GM23338 (cell line): Measurements from ENCODE around the gene FBLN2. TPM values are rescaled to one million over a fixed set of nuclear protein-coding genes. Genes with fewer than 3 reads are reported as not detected.

Experiments
- ATAC-seq: fragments of 200-7000 bp; cut with Tn5 transposase; 3 replicates; pipeline ENCODE4 v1.9.1; 2020
- DNase-seq: peaks from one replicate; pipeline ENCODE4 v3.0.0-alpha.2; 2015; ENCODE audit warnings: low spot score
- H2AFZ ChIP-seq: fragments of 200-600 bp; sonication (generic); 2 replicates; pipeline ENCODE4 v1.8.0; 2016; ENCODE audit warnings: antibody characterized with exemption, mild to moderate bottlenecking, moderate library complexity
- H3F3A ChIP-seq: fragments of 200-600 bp; sonication (generic); replicated peaks from 2 replicates; pipeline ENCODE4 v1.8.0; 2017; ENCODE audit warnings: antibody characterized with exemption, mixed run types, low read depth
- H3K27ac ChIP-seq: fragments of 200-600 bp; sonication (generic); 2 replicates; pipeline ENCODE4 v1.6.1; 2016; ENCODE audit warnings: low read depth
- H3K27me3 ChIP-seq: fragments of 200-600 bp; sonication (generic); 2 replicates; pipeline ENCODE4 v1.8.0; 2016; ENCODE audit warnings: mild to moderate bottlenecking, mixed run types, moderate library complexity; ENCODE audit not compliant: insufficient read depth
- H3K36me3 ChIP-seq: fragments of 200-600 bp; sonication (generic); 2 replicates; pipeline ENCODE4 v1.8.0; 2016; ENCODE audit warnings: mild to moderate bottlenecking; ENCODE audit not compliant: insufficient read depth
- H3K4me1 ChIP-seq: fragments of 200-600 bp; sonication (generic); 2 replicates; pipeline ENCODE4 v1.8.0; 2016; ENCODE audit warnings: mild to moderate bottlenecking, moderate library complexity; ENCODE audit not compliant: insufficient read depth
- H3K4me2 ChIP-seq: fragments of 200-600 bp; sonication (generic); 2 replicates; pipeline ENCODE4 v1.7.1; 2017; ENCODE audit warnings: mixed run types
- H3K4me3 ChIP-seq: fragments of 200-600 bp; sonication (generic); 2 replicates; pipeline ENCODE4 v1.6.1; 2016; ENCODE audit warnings: mixed run types
- H3K79me2 ChIP-seq: fragments of 200-600 bp; sonication (generic); replicated peaks from 2 replicates; pipeline ENCODE4 v1.8.0; 2017; ENCODE audit warnings: mild to moderate bottlenecking; ENCODE audit not compliant: insufficient read depth
- H3K9me2 ChIP-seq: fragments of 200-600 bp; sonication (generic); 2 replicates; pipeline ENCODE4 v1.8.0; 2017; ENCODE audit not compliant: insufficient read depth
- H4K20me1 ChIP-seq: fragments of 200-600 bp; sonication (generic); replicated peaks from 2 replicates; pipeline ENCODE4 v1.8.0; 2017; ENCODE audit warnings: mild to moderate bottlenecking; ENCODE audit not compliant: insufficient read depth
- H3K27ac Mint-ChIP-seq: 2 replicates; pipeline ENCODE4 v1.8.0; 2020; ENCODE audit warnings: inconsistent platforms, mild to moderate bottlenecking, moderate library complexity, mixed read lengths
- H3K27me3 Mint-ChIP-seq: 3 replicates; pipeline ENCODE4 v1.8.0; 2022; ENCODE audit warnings: low read depth, mild to moderate bottlenecking, moderate library complexity, mixed read lengths, inconsistent platforms; ENCODE audit not compliant: insufficient read depth, poor library complexity
- H3K36me3 Mint-ChIP-seq: 3 replicates; pipeline ENCODE4 v1.8.0; 2021; ENCODE audit warnings: low read depth, mild to moderate bottlenecking, inconsistent platforms, moderate library complexity, mixed read lengths
- H3K4me1 Mint-ChIP-seq: 3 replicates; pipeline ENCODE4 v1.8.0; 2020; ENCODE audit warnings: mild to moderate bottlenecking, inconsistent platforms, mixed read lengths
- H3K4me3 Mint-ChIP-seq: 3 replicates; pipeline ENCODE4 v1.8.0; 2021; ENCODE audit warnings: moderate library complexity, mild to moderate bottlenecking, inconsistent platforms, mixed read lengths
- H3K9me3 Mint-ChIP-seq: 3 replicates; pipeline ENCODE4 v1.8.0; 2020; ENCODE audit warnings: moderate library complexity, mild to moderate bottlenecking, inconsistent platforms, mixed read lengths
- CREB1 ChIP-seq: fragments of 250-450 bp; sonication (Bioruptor Pico); IDR thresholded peaks from 2 replicates; pipeline ENCODE4 v1.5.0; 2020; ENCODE audit warnings: low read depth, mild to moderate bottlenecking, moderate library complexity
- CTCF ChIP-seq, 2 experiments: fragments of 200-600 bp in 1 of 2; sonication (generic) in 1 of 2; conservative IDR thresholded peaks; 2 replicates each; pipeline versions ENCODE4 v1.5.1 to v1.6.1; 2016 to 2017; ENCODE audit warnings: antibody characterized with exemption in 2 of 2, low read depth in 2 of 2, mild to moderate bottlenecking in 2 of 2, moderate library complexity in 1 of 2
- ETS1 ChIP-seq: IDR thresholded peaks from 2 replicates; pipeline ENCODE4 v1.6.1; 2016; ENCODE audit warnings: antibody characterized with exemption
- EZH2 ChIP-seq: fragments of 200-600 bp; sonication (generic); IDR thresholded peaks from one replicate; pipeline ENCODE4 v1.8.0; 2017; ENCODE audit warnings: antibody characterized with exemption, mild to moderate bottlenecking, low read depth; ENCODE audit not compliant: unreplicated experiment
- EZH2phosphoT487 ChIP-seq: fragments of 200-600 bp; sonication (generic); IDR thresholded peaks from one replicate; pipeline ENCODE4 v1.8.1; 2018; ENCODE audit warnings: antibody characterized with exemption; ENCODE audit not compliant: unreplicated experiment
- JUNB ChIP-seq: IDR thresholded peaks from one replicate; pipeline ENCODE4 v1.6.1; 2016; ENCODE audit warnings: antibody characterized with exemption; ENCODE audit not compliant: unreplicated experiment
- NANOG ChIP-seq: IDR thresholded peaks from 2 replicates; pipeline ENCODE4 v1.6.1; 2016; ENCODE audit warnings: antibody characterized with exemption, borderline replicate concordance
- REST ChIP-seq: IDR thresholded peaks from one replicate; pipeline ENCODE4 v1.6.1; 2018; ENCODE audit warnings: antibody characterized with exemption; ENCODE audit not compliant: unreplicated experiment
- STAT1 ChIP-seq: IDR thresholded peaks from one replicate; pipeline ENCODE4 v1.6.1; 2016; ENCODE audit warnings: antibody characterized with exemption; ENCODE audit not compliant: unreplicated experiment
- ZNF331 ChIP-seq: fragments of 250-450 bp; sonication (Bioruptor Pico); IDR thresholded peaks from 2 replicates; pipeline ENCODE4 v1.5.0; 2020; ENCODE audit warnings: low read depth, mild to moderate bottlenecking, moderate library complexity
- polyA plus RNA-seq: library from polyadenylated mRNA; unstranded; fragments of >200 nt; fragmentation: Nextera tagmentation; extraction: Ambion mirVana; gene quantifications from 2 replicates; pipeline ENCODE4 v1.2.1, GENCODE V29; 2016
- total RNA-seq: library from RNA; depleted of rRNA; stranded (reverse); fragments of >200 nt; shearing (Covaris generic); gene quantifications from 2 replicates; pipeline ENCODE4 v1.2.3, GENCODE V29; 2014

Gene FBLN2
- total and polyA plus RNA-seq, 2 experiments from 2014 or later = 18.8 to 26.8 TPM

- H2AFZ ChIP-seq = no peak overlapping the region
- peaks cover 13% of the 10 kb centered on the region for H3K4me1 Mint-ChIP-seq
- H3K4me1 ChIP-seq = no peaks in the 10 kb centered on the region
- H3K9me3 Mint-ChIP-seq = no peaks in the 10 kb centered on the region; the same call in 2 of the 3 replicates
- H4K20me1 ChIP-seq = no peaks in the 10 kb centered on the region
- H3K9me2 ChIP-seq = no peaks in the 10 kb centered on the region
- H3K27ac Mint-ChIP-seq = no peak overlapping the region
- peaks cover 27% of the 10 kb centered on the region for H3K27me3 Mint-ChIP-seq
- H3K27ac ChIP-seq = no peak overlapping the region
- H3F3A ChIP-seq = no peaks in the 10 kb centered on the region
- H3K27me3 ChIP-seq = peaks cover 33% of the 10 kb centered on the region
- no peaks in the 10 kb centered on the region for H3K79me2 ChIP-seq
- H3K4me2 ChIP-seq = no peak overlapping the region
- ATAC-seq (no peak), DNase-seq (no peak)
- no peaks in the 10 kb centered on the region for H3K36me3 ChIP-seq
- H3K4me3 ChIP-seq = no peak overlapping the region
- H3K4me3 Mint-ChIP-seq = no peak overlapping the region; the same call in 2 of the 3 replicates
- TF ChIP-seq STAT1 (no peak), JUNB (no peak), ZNF331 (CRISPR knock-in tag) (no peak), EZH2phosphoT487 (no peak), EZH2 (no peak), ETS1 (no peak), REST (no peak), CREB1 (CRISPR knock-in tag) (no peak)
- H3K36me3 Mint-ChIP-seq = no peaks in the 10 kb centered on the region; the same call in 2 of the 3 replicates
Measured at GRCh38 chr3:13658681-13659080, 109.8 kb downstream of the FBLN2 start.

- no peaks in the 10 kb centered on the region; the same call in 2 of the 3 replicates for H3K9me3 Mint-ChIP-seq
- peaks cover 13% of the 10 kb centered on the region for H3K4me1 Mint-ChIP-seq
Measured at GRCh38 chr3:13659221-13659969, 110.5 kb downstream of the FBLN2 start.

More at GRCh38 chr3:13659221-13659969, 110.5 kb downstream of the FBLN2 start:
- ATAC-seq (no peak), DNase-seq (no peak)
- no peaks in the 10 kb centered on the region for H3K79me2 ChIP-seq
- H3K27ac ChIP-seq = no peak overlapping the region
- H2AFZ ChIP-seq = no peak overlapping the region
- no peak overlapping the region for H3K4me2 ChIP-seq
- no peaks in the 10 kb centered on the region for H3K9me2 ChIP-seq
- TF ChIP-seq EZH2phosphoT487 (no peak), ETS1 (no peak), STAT1 (no peak), CTCF (conservative IDR thresholded peaks at IDR 0.05; ENCODE audit: low read depth in 2 of 2) (no peak), EZH2 (no peak), JUNB (no peak), CREB1 (CRISPR knock-in tag) (no peak), NANOG (no peak)
- no peak overlapping the region for H3K4me3 ChIP-seq
- peaks cover 28% of the 10 kb centered on the region for H3K27me3 ChIP-seq
- no peak overlapping the region for H3K4me3 Mint-ChIP-seq
- no peaks in the 10 kb centered on the region for H3K36me3 ChIP-seq
- no peaks in the 10 kb centered on the region for H4K20me1 ChIP-seq
- no peaks in the 10 kb centered on the region for H3K4me1 ChIP-seq
- H3K36me3 Mint-ChIP-seq = no peaks in the 10 kb centered on the region; the same call in 2 of the 3 replicates
- no peaks in the 10 kb centered on the region for H3F3A ChIP-seq
- peaks cover 22% of the 10 kb centered on the region for H3K27me3 Mint-ChIP-seq
- no peak overlapping the region for H3K27ac Mint-ChIP-seq
